SK-N-MC (cell line): Measurements from ENCODE around the gene CHST7.

ENCODE experiments used
- EZH2 ChIP-seq: fragments of 200-600 bp; sonication (generic); IDR thresholded peaks from one replicate; pipeline ENCODE4 v1.6.1; 2017; ENCODE audit warnings: antibody characterized with exemption
- POLR2AphosphoS5 ChIP-seq: IDR thresholded peaks from 2 replicates; pipeline ENCODE4 v1.6.1; 2012; ENCODE audit warnings: mild to moderate bottlenecking, low read depth, low read length, borderline replicate concordance

DNA sequence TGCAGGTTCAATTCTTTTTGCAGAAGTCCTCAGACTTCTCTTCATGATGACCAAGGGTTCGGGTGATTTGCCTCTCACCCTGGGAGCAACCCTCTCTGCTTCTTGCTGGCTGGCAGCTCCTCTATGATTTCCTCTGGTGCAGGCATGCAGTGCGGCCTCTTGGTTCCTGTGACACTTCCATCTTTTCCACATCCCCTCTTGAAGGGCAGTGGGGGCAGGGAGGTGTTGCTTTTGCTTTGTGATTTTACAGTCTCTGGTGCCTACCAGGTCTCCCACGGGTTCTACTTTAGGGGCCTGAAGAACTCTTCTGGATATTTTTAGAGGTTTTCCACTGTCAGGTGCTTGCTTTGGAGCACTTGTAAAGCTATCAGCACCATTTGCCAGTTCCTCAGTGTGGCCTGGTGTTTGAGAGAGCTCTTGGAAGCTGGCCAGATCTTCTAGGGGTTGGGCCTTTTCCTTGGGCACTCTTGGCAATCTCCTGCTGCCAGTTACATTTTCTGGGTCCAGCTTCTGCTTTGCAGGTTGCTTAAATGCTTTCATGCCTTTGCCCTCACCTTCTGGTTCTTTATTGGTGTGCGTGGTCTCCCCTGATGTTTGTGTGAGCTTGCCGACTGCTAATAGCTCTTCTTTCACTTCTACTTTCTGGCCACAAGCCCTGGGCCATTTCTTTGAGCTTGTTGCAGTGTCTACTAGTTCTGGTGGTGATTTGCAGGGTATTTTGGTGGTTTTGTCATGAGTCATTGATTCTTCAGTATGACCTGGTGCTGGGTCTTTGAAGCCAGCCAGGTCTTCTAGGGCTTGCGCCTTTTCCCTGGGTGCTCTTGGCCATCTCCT, 11.5 kb upstream of the CHST7 start:
- TF ChIP-seq EZH2: no peak
- no peak for TF ChIP-seq POLR2AphosphoS5
